GM12878 (cell line): ENCODE measurements around the gene OCA2. TPM values are rescaled to one million over a fixed set of nuclear protein-coding genes. Genes with fewer than 3 reads are reported as not detected.

Source experiments
- ATAC-seq: fragments of 200-7000 bp; cut with Tn5 transposase; 3 replicates; pipeline ENCODE4 v1.9.1; 2020; ENCODE audit warnings: mild to moderate bottlenecking, moderate library complexity
- BruUV-seq: library from RNA; stranded (reverse); fragments of 400-500 nt; replicated peaks from 2 replicates; lab custom pipeline; 2021; lab: Mats Ljungman, UMichigan
- CTCF ChIA-PET: fragments of 300-600 bp; sonication (Branson Sonifier 250); formaldehyde crosslinking; extraction: SDS; loops from one replicate; lab custom pipeline; 2021; ENCODE audit warnings: inconsistent platforms; lab: Yijun Ruan, JAX
- POLR2A ChIA-PET: fragments of 350-600 bp; formaldehyde crosslinking; extraction: SDS; loops from one replicate; lab custom pipeline; 2021; ENCODE audit warnings: inconsistent platforms; lab: Charles Lee
- RAD21 ChIA-PET: fragments of 300-600 bp; sonication (Branson Sonifier 250); formaldehyde crosslinking; loops from one replicate; lab custom pipeline; 2023; ENCODE audit warnings: antibody characterized with exemption; ENCODE audit not compliant: unreplicated experiment; lab: Charles Lee
- SMC1A ChIA-PET: fragments of 300-600 bp; sonication (Branson Sonifier 250); formaldehyde crosslinking; loops from one replicate; lab custom pipeline; 2023; ENCODE audit not compliant: unreplicated experiment, uncharacterized antibody; lab: Charles Lee
- DNase-seq: peaks from one replicate; pipeline ENCODE4 v3.0.0-alpha.2; 2011; ENCODE audit warnings: low read depth, low spot score
- FAIRE-seq: peaks from 3 replicates; lab custom pipeline; 2011; peaks lifted over from hg19 to GRCh38; lab: Jason Lieb, UNC
- H2AFZ ChIP-seq: 2 replicates; pipeline ENCODE4 v1.6.0; 2011; ENCODE audit warnings: low read depth, low read length, control low read depth; ENCODE audit not compliant: control insufficient read depth
- H3K27ac ChIP-seq: 2 replicates; pipeline ENCODE4 v1.5.1; 2011; ENCODE audit warnings: control low read depth; ENCODE audit not compliant: control insufficient read depth, insufficient read depth
- H3K27me3 ChIP-seq, 2 experiments: replicated peaks in 1 of 2; 2 replicates each; pipeline versions ENCODE4 v1.6.0 to v1.6.1; 2011; ENCODE audit warnings: low read length in 1 of 2; ENCODE audit not compliant: control insufficient read depth in 2 of 2, insufficient read depth in 2 of 2
- H3K36me3 ChIP-seq, 2 experiments: 2 replicates each; pipeline ENCODE4 v1.5.1; 2011; ENCODE audit warnings: low read length in 1 of 2; ENCODE audit not compliant: control insufficient read depth in 2 of 2, insufficient read depth in 2 of 2
- H3K4me1 ChIP-seq: 2 replicates; pipeline ENCODE4 v1.6.1; 2011; ENCODE audit warnings: mild to moderate bottlenecking, low read length, moderate library complexity, mixed read lengths; ENCODE audit not compliant: control insufficient read depth, insufficient read depth
- H3K4me2 ChIP-seq: 2 replicates; pipeline ENCODE4 v1.6.0; 2011; ENCODE audit warnings: control low read depth; ENCODE audit not compliant: control insufficient read depth, insufficient read depth
- H3K4me3 ChIP-seq: fragments of 200-600 bp; sonication (generic); 2 replicates; pipeline ENCODE4 v1.5.1; 2016
- H3K79me2 ChIP-seq: 2 replicates; pipeline ENCODE4 v1.6.0; 2011; ENCODE audit warnings: low read length; ENCODE audit not compliant: control insufficient read depth, insufficient read depth
- H3K9ac ChIP-seq: 2 replicates; pipeline ENCODE4 v1.8.0; 2011; ENCODE audit warnings: low read length, control low read depth, mixed read lengths; ENCODE audit not compliant: control insufficient read depth, insufficient read depth
- H3K9me3 ChIP-seq: replicated peaks from 3 replicates; pipeline ENCODE4 v1.5.1; 2011; ENCODE audit warnings: mild to moderate bottlenecking, low read length; ENCODE audit not compliant: control insufficient read depth, insufficient read depth
- H4K20me1 ChIP-seq: 2 replicates; pipeline ENCODE4 v1.6.0; 2011; ENCODE audit not compliant: control insufficient read depth, insufficient read depth
- ASH2L ChIP-seq: fragments of 300-600, 200-600 bp; sonication (generic); IDR thresholded peaks from 2 replicates; pipeline ENCODE4 v1.6.1; 2017; ENCODE audit warnings: low read depth, mild to moderate bottlenecking, borderline replicate concordance
- CHD1 ChIP-seq: IDR thresholded peaks from 2 replicates; pipeline ENCODE4 v1.6.1; 2012; ENCODE audit warnings: low read depth, low read length, improper control_type of control experiment
- FOXM1 ChIP-seq: IDR thresholded peaks from 2 replicates; pipeline ENCODE4 v1.6.1; 2012; ENCODE audit warnings: low read depth, mild to moderate bottlenecking, inconsistent platforms, low read length, moderate library complexity
- NFYB ChIP-seq: IDR thresholded peaks from 2 replicates; pipeline ENCODE4 v1.6.1; 2011; ENCODE audit warnings: low read depth, mild to moderate bottlenecking, low read length, improper control_type of control experiment, moderate library complexity; ENCODE audit not compliant: insufficient read depth
- RELB ChIP-seq: fragments of 450-650 bp; IDR thresholded peaks from 2 replicates; pipeline ENCODE4 v1.6.1; 2017; ENCODE audit warnings: low read depth, mild to moderate bottlenecking, moderate library complexity
- STAT3 ChIP-seq: IDR thresholded peaks from 2 replicates; pipeline ENCODE4 v1.6.1; 2011; ENCODE audit warnings: low read depth, low read length, improper control_type of control experiment
- USF2 ChIP-seq: IDR thresholded peaks from 2 replicates; pipeline ENCODE4 v1.6.1; 2011; ENCODE audit warnings: low read depth, low read length, improper control_type of control experiment, borderline replicate concordance
- ZNF274 ChIP-seq: IDR thresholded peaks from one replicate; pipeline ENCODE4 v1.8.0; 2011; ENCODE audit not compliant: insufficient read length, insufficient read depth
- WGBS: methylation state at CpG from one replicate; pipeline ENCODE4 v1.1.6; 2016; ENCODE audit warnings: low lambda C conversion rate; ENCODE audit not compliant: insufficient replicate concordance, insufficient coverage; ENCODE audit errors: missing lambda C conversion rate; 5-methylcytosine and 5-hydroxymethylcytosine counted together
- in situ Hi-C: fragments of 300-500 bp; cut with MboI; formaldehyde crosslinking; loops from 9 replicates; pipeline ENCODE4 v1.14.3; 2018; ENCODE audit warnings: mixed read lengths
- intact Hi-C: fragments of 100-400 bp; cut with micrococcal nuclease; formaldehyde crosslinking; loops from one replicate; pipeline ENCODE4 v1.14.2; 2022; ENCODE audit not compliant: unreplicated experiment
- polyA plus RNA-seq, 11 experiments: library from polyadenylated mRNA; depleted of rRNA in 4 of 11; unstranded in 6 of 11; stranded (reverse) in 5 of 11; fragments of >200 nt; fragmentation: Nextera tagmentation in 4 of 11; fragmentation: Illumina TruSeq in 1 of 11; extraction: Ambion mirVana in 4 of 11; extraction: Trizol in 1 of 11; gene quantifications; 1 replicate in 1 of 11; 2 replicates in 10 of 11; pipeline versions ENCODE4 v1.2.1 to v1.2.3, GENCODE V29; 2011 to 2016; ENCODE audit warnings: inconsistent platforms in 2 of 11, missing spikeins in 2 of 11, low read depth in 1 of 11
- total RNA-seq, 4 experiments: library from RNA; depleted of rRNA in 3 of 4; stranded (reverse); fragments of >200 nt in 3 of 4; fragmentation: Illumina TruSeq in 1 of 4; extraction: Trizol in 1 of 4; gene quantifications; 2 replicates each; pipeline versions ENCODE4 v1.2.1 to v1.2.3, GENCODE V29; 2013 to 2021

OCA2 gene
- total and polyA plus RNA-seq, 10 of the 15 experiments (the other 5 are each of a cell fraction or from before 2014, with no cell fraction given): 0.04 to 1.8 TPM; not detected in 8

- Histone ChIP-seq H3K79me2 (no peaks in the 10 kb centered on the region), H3K4me3 (no peak overlapping the region), H2AFZ (no peak overlapping the region), H4K20me1 (no peaks in the 10 kb centered on the region), H3K4me2 (no peak overlapping the region), H3K27me3 (no peaks in the 10 kb centered on the region), H3K9ac (no peak overlapping the region), H3K4me1 (no peaks in the 10 kb centered on the region), H3K27ac (no peak overlapping the region), H3K36me3 (no peaks in the 10 kb centered on the region), H3K9me3 (no peaks in the 10 kb centered on the region; the same call in 2 of the 3 replicates)
- ChIA-PET SMC1A (no interaction called here), CTCF (no interaction called here), RAD21 (no interaction called here), POLR2A (no interaction called here)
- WGBS: 53% methylated on average over 10 of the region's 10 CpGs
- intact Hi-C loops (no loop called here), in situ Hi-C loops (no loop called here)
- no TSS peak for BruUV-seq
- ATAC-seq (no peak), DNase-seq (no peak), FAIRE-seq (no peak)
- TF ChIP-seq STAT3 (no peak), FOXM1 (no peak), ZNF274 (no peak), NFYB (no peak), ASH2L (no peak), USF2 (no peak), RELB (no peak), CHD1 (no peak)
These were observed 244.5 kb downstream of the OCA2 start for GRCh38 chr15:27854601-27855000.
